ENCODE results near the gene FOXF2. TPM values are rescaled to one million over a fixed set of nuclear protein-coding genes. Genes with fewer than 3 reads are reported as not detected.
A peak's percentile ranks its signal among the peaks of the same experiment; 100 is the strongest.

FOXF2 gene
- total RNA-seq, 3 donors from 2014 or later: 6.9 to 68.1 (median 7.1) TPM

- DNase-seq (no peak), ATAC-seq (no peak)
- intact Hi-C loops (cut with DNase I, micrococcal nuclease): loop anchor here (5.0 to 10.0 kb wide), 2 partner anchors 682 to 800 kb away; no protein-coding TSS in a partner anchor
- Histone ChIP-seq H3K36me3 (ENCODE audit: low read depth) (no peaks in the 10 kb centered on the region), H3K4me1 (ENCODE audit: low read depth) (peaks cover 4% of the 10 kb centered on the region), H3K4me3 (no peak overlapping the region), H3K9me3 (no peaks in the 10 kb centered on the region)
- TF ChIP-seq CTCF (IDR thresholded peaks at IDR 0.05): no peak
These were observed 5.4 kb downstream of the FOXF2 start for GRCh38 chr6:1394514-1395463.

GRCh38 chr6:1395506-1395905 is 6.1 kb downstream of the FOXF2 start:
- TF ChIP-seq CTCF (IDR thresholded peaks at IDR 0.05): no peak
- intact Hi-C loops (cut with DNase I, micrococcal nuclease): loop anchor here (10.0 kb wide), 1 partner anchor 801 kb away; no protein-coding TSS in a partner anchor
- DNase-seq: no peak
- no peak overlapping the region for H3K4me3 ChIP-seq
- ATAC-seq: no peak
- H3K36me3 ChIP-seq (ENCODE audit: low read depth): no peaks in the 10 kb centered on the region
- H3K4me1 ChIP-seq (ENCODE audit: low read depth): no peaks in the 10 kb centered on the region
- no peaks in the 10 kb centered on the region for H3K9me3 ChIP-seq

GRCh38 chr6:1395941-1396908 is 6.8 kb downstream of the FOXF2 start:
- intact Hi-C loops (cut with DNase I, micrococcal nuclease): loop anchor here (10.0 kb wide), 1 partner anchor 801 kb away; no protein-coding TSS in a partner anchor
- H3K36me3 ChIP-seq (ENCODE audit: low read depth): no peaks in the 10 kb centered on the region
- H3K9me3 ChIP-seq: no peaks in the 10 kb centered on the region
- ATAC-seq: no peak
- H3K4me3 ChIP-seq: no peak overlapping the region
- no peak for DNase-seq
- no peaks in the 10 kb centered on the region for H3K4me1 ChIP-seq (ENCODE audit: low read depth)
- no peak for TF ChIP-seq CTCF (IDR thresholded peaks at IDR 0.05)

- DNase-seq (peak in 2 of 3 donors; percentile 76 to 84), ATAC-seq (peak; percentile 75)
- peak; percentile 85 for TF ChIP-seq CTCF (IDR thresholded peaks at IDR 0.05)
- H3K4me1 ChIP-seq (ENCODE audit: low read depth): no peaks in the 10 kb centered on the region
- intact Hi-C loops (cut with DNase I, micrococcal nuclease): loop anchor here (10.0 kb wide), 1 partner anchor 802 kb away; no protein-coding TSS in a partner anchor
- no peak overlapping the region for H3K4me3 ChIP-seq
- H3K9me3 ChIP-seq: no peaks in the 10 kb centered on the region
- H3K36me3 ChIP-seq (ENCODE audit: low read depth): no peaks in the 10 kb centered on the region
These were observed 7.8 kb downstream of the FOXF2 start for GRCh38 chr6:1396952-1397868.
